ENCODE measurements around the gene SERPINI2.

DNA sequence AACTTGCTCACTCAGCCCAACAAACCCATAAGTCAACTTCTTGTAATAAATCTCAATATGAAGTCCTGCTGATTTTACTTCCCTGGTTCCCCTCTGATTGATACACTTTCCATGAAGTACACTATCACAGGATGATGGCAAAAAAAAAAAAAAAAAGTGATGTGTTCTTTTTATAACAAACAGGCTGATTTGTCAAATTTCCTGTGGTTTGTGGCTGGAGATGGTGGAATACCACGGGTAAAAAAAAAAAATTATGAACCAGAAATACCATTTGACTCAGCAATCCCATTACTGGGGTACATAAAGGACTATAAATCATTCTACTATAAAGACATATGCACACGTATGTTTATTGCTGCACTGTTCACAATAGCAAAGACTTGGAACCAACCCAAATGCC lies 10.7 kb upstream of the SERPINI2 start:
- TF ChIP-seq EZH2 (IDR thresholded peaks at IDR 0.05; ENCODE audit: low read length, missing control alignments) (no peak), CTCF (conservative IDR thresholded peaks at IDR 0.05 in 1 of 2, IDR thresholded peaks at IDR 0.05 in 1 of 2; ENCODE audit: low read depth in 1 of 2, low read length in 2 of 2) (no peak)

Measured in fibroblast of lung (primary cell).